Stomach (tissue), 19 donors: ENCODE data around the gene AKIRIN2. TPM values are rescaled to one million over a fixed set of nuclear protein-coding genes. Genes with fewer than 3 reads are reported as not detected.

Experiments used
- DNase-seq, 2 donors: peaks; one replicate each; pipeline versions ENCODE4 v3.0.0 to v3.0.0-alpha.2; 2013 to 2019
- H3K27ac ChIP-seq, 5 donors: fragments of 200-600 bp in 4 of 5; sonication (generic) in 4 of 5; one replicate each; pipeline ENCODE4 v1.5.1; 2013 to 2019; ENCODE audit warnings: mild to moderate bottlenecking in 1 of 5, moderate library complexity in 1 of 5
- H3K27me3 ChIP-seq, 3 donors: fragments of 200-600 bp; sonication (generic); one replicate each; pipeline ENCODE4 v1.5.1; 2017 to 2019; ENCODE audit warnings: mixed run types in 1 of 3
- H3K36me3 ChIP-seq, 4 donors: fragments of 200-600 bp; sonication (generic); 1 replicate in 3 of 4; 2 replicates in 1 of 4; pipeline ENCODE4 v1.5.1; 2016 to 2019
- H3K4me1 ChIP-seq, 4 donors: fragments of 200-600 bp; sonication (generic); one replicate each; pipeline ENCODE4 v1.5.1; 2016 to 2019
- H3K4me3 ChIP-seq, 4 donors: fragments of 200-600 bp; sonication (generic) in 3 of 4; one replicate each; pipeline ENCODE4 v1.5.1; 2016 to 2019; ENCODE audit warnings: mild to moderate bottlenecking in 1 of 4
- H3K9me3 ChIP-seq, 4 donors: fragments of 200-600 bp; sonication (generic); one replicate each; pipeline ENCODE4 v1.5.1; 2016 to 2019
- EP300 ChIP-seq: sonication (generic); formaldehyde crosslinking; IDR thresholded peaks from one replicate; pipeline ENCODE4 v1.6.1; 2017; ENCODE audit warnings: antibody characterized with exemption
- POLR2A ChIP-seq, 4 donors: fragments of 450-650 bp; IDR thresholded peaks; one replicate each; pipeline ENCODE4 v1.6.1; 2016; ENCODE audit warnings: antibody characterized with exemption in 4 of 4, control low read depth in 2 of 4, mild to moderate bottlenecking in 1 of 4, moderate library complexity in 1 of 4
- POLR2AphosphoS5 ChIP-seq, 3 donors: sonication (generic); formaldehyde crosslinking; IDR thresholded peaks; one replicate each; pipeline ENCODE4 v1.6.1; 2016; ENCODE audit warnings: antibody characterized with exemption in 3 of 3
- WGBS, 5 donors: extraction: QIAGEN DNeasy Blood & Tissue Kit in 3 of 5; methylation state at CpG; one replicate each; pipeline versions ENCODE4 v1.1.5 to v1.1.7; 2013 to 2018; 5-methylcytosine and 5-hydroxymethylcytosine counted together
- intact Hi-C: fragments of 100-400 bp; cut with DNase I; formaldehyde crosslinking; loops from one replicate; pipeline ENCODE4 v1.15.1; 2023; ENCODE audit warnings: low total_unique reads
- long read RNA-seq, 10 donors: transcript quantifications; one replicate each; lab custom pipeline, GENCODE V29; 2026
- polyA plus RNA-seq, 3 donors: library from polyadenylated mRNA; stranded (reverse); fragments of 200-250 nt; gene quantifications; one replicate each; pipeline ENCODE4 v1.2.3, GENCODE V29; 2013
- total RNA-seq, 5 donors: library from RNA; depleted of rRNA; stranded (reverse); fragments of >200 nt; gene quantifications; one replicate each; pipeline versions ENCODE4 v1.1.0 to v1.2.3, GENCODE V29; 2014 to 2016
- TF ChIP-seq, protein P1 (sequence below), 7 experiments: fragments of 450-650 bp in 4 of 7; fragments of 200-600 bp in 3 of 7; sonication (generic) in 3 of 7; IDR thresholded peaks; one replicate each; pipeline ENCODE4 v1.5.1; 2016 to 2019; ENCODE audit warnings: antibody characterized with exemption in 7 of 7, control low read depth in 2 of 7, mild to moderate bottlenecking in 1 of 7
- donor health status: healthy with polysubstance abuse.
- donor health status: Bipolar disorder and iron deficiency.
- donor health status: healthy.

Gene AKIRIN2
- total RNA-seq = 10 to 100 TPM in 2 of 5 donors, 1 to 10 TPM in 2, under 1 TPM in 1; 0.58 to 49.0 (median 5.8) TPM
- polyA plus RNA-seq = 10 to 100 TPM; 13.0 to 20.3 (median 18.0) TPM
- long read RNA-seq, donor 1, partial matches to known transcripts = 0 of 3 reads
- long read RNA-seq, donor 1, other reads (novel, unspliced or antisense) = 0 of 3 reads
- long read RNA-seq, donor 2, transcript AKIRIN2-201 (5 exons, 1,662 nt) = major isoform, 7 of 7 reads
- long read RNA-seq, donor 2, partial matches to known transcripts = 0 of 7 reads
- long read RNA-seq, donor 2, other reads (novel, unspliced or antisense) = 0 of 7 reads
- long read RNA-seq, donor 3, transcript AKIRIN2-201 (5 exons, 1,662 nt) = major isoform, 6 of 6 reads
- long read RNA-seq, donor 3, partial matches to known transcripts = 0 of 6 reads
- long read RNA-seq, donor 3, other reads (novel, unspliced or antisense) = 0 of 6 reads
- long read RNA-seq, donor 4, partial matches to known transcripts = 0 of 1 reads
- long read RNA-seq, donor 4, other reads (novel, unspliced or antisense) = 0 of 1 reads
- long read RNA-seq, donor 5, transcript AKIRIN2-201 (5 exons, 1,662 nt) = major isoform, 11 of 11 reads
- long read RNA-seq, donor 5, partial matches to known transcripts = 0 of 11 reads
- long read RNA-seq, donor 5, other reads (novel, unspliced or antisense) = 0 of 11 reads
- long read RNA-seq, donor 6, transcript AKIRIN2-201 (5 exons, 1,662 nt) = major isoform, 13 of 35 reads
- long read RNA-seq, donor 6, partial matches to known transcripts = 22 of 35 reads
- long read RNA-seq, donor 6, other reads (novel, unspliced or antisense) = 0 of 35 reads
- long read RNA-seq, donor 7, transcript AKIRIN2-201 (5 exons, 1,662 nt) = major isoform, 11 of 11 reads
- long read RNA-seq, donor 7, partial matches to known transcripts = 0 of 11 reads
- long read RNA-seq, donor 7, other reads (novel, unspliced or antisense) = 0 of 11 reads
- long read RNA-seq, donor 8, transcript AKIRIN2-201 (5 exons, 1,662 nt) = major isoform, 9 of 9 reads
- long read RNA-seq, donor 8, partial matches to known transcripts = 0 of 9 reads
- long read RNA-seq, donor 8, other reads (novel, unspliced or antisense) = 0 of 9 reads
- long read RNA-seq, donor 9, transcript AKIRIN2-201 (5 exons, 1,662 nt) = major isoform, 5 of 5 reads
- long read RNA-seq, donor 9, partial matches to known transcripts = 0 of 5 reads
- long read RNA-seq, donor 9, other reads (novel, unspliced or antisense) = 0 of 5 reads
- long read RNA-seq, donor 10, partial matches to known transcripts = 0 of 3 reads
- long read RNA-seq, donor 10, other reads (novel, unspliced or antisense) = 0 of 3 reads

DNA sequence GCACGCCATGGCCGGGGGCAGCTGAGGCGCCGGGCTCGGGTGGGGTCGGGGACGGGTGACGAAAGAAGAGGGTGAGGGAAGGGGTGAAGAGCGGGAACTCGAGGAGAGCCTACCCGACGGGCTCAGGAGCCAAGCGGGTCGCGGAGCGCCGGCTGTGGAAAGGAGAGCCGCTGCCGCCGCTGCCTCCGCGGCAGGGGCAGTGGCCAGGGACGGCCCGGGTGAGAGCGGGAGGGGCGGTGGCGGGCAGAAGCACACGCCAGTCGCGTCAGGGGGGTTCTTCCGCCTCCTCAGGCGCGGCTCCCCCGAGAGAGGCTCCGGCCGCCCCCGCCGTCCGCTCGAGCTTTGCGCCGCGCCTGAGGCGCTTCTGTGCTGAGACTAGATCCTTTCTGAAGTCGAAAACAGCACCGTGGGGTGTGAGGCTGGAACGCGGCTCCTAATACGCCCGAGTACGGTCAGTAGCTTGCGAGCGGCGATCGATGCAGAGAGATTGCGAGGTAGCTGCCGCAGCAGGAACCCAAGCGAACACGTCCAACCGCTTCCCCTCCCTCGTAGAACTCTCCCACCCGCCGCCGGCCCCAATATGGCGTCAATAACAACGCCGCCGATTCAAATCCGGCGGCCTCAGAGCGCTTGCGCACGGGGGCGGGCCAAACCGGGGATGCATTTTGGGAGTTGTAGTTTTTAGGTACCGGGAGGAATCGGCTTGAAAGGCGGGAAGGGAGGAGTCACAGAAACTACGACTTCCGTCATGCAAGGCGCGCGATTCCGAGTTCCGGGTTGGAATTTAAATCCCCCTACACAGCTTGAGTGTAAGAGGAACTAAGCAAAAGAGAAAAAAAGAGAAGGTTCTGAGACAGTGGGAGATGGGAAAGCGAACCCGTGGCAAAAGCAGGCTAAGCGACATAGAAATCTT is at the start of gene AKIRIN2:
Gene AKIRIN2 (minus strand): TSS at position 558 of the 913 bp plus-strand sequence. CDS start 549 bp downstream, at position 9.
- TF ChIP-seq POLR2A (IDR thresholded peaks at IDR 0.05) (peak in 2 of 4 donors; percentile 82 to 95), POLR2AphosphoS5 (IDR thresholded peaks at IDR 0.05) (peak; percentile 91 to 97 (median 95)), EP300 (no peak)
- TF ChIP-seq, protein P1, sequence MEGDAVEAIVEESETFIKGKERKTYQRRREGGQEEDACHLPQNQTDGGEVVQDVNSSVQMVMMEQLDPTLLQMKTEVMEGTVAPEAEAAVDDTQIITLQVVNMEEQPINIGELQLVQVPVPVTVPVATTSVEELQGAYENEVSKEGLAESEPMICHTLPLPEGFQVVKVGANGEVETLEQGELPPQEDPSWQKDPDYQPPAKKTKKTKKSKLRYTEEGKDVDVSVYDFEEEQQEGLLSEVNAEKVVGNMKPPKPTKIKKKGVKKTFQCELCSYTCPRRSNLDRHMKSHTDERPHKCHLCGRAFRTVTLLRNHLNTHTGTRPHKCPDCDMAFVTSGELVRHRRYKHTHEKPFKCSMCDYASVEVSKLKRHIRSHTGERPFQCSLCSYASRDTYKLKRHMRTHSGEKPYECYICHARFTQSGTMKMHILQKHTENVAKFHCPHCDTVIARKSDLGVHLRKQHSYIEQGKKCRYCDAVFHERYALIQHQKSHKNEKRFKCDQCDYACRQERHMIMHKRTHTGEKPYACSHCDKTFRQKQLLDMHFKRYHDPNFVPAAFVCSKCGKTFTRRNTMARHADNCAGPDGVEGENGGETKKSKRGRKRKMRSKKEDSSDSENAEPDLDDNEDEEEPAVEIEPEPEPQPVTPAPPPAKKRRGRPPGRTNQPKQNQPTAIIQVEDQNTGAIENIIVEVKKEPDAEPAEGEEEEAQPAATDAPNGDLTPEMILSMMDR (IDR thresholded peaks at IDR 0.05) = no peak
- intact Hi-C loops = no loop called here
- H3K27ac ChIP-seq = peak within 1 kb of the TSS; percentile 95 to 99 (median 97)

GRCh38 chr6:87747646-87748045 is 45.6 kb upstream of the AKIRIN2 start:
- Histone ChIP-seq H3K36me3 (no peaks in the 10 kb centered on the region), H3K4me3 (no peak overlapping the region), H3K9me3 (no peaks in the 10 kb centered on the region), H3K27me3 (no peaks in the 10 kb centered on the region), H3K4me1 (no peaks in the 10 kb centered on the region), H3K27ac (no peak overlapping the region)
- intact Hi-C loops = no loop called here
- no peak for DNase-seq
- 45 to 72% (median 58%) methylated on average over 1 of the region's 1 CpG for WGBS, 5 donors
- TF ChIP-seq EP300 (no peak), POLR2A (IDR thresholded peaks at IDR 0.05) (no peak), POLR2AphosphoS5 (IDR thresholded peaks at IDR 0.05) (no peak)
- TF ChIP-seq, protein P1 (IDR thresholded peaks at IDR 0.05) = no peak

More for the DNA sequence above, at the start of gene AKIRIN2:
- H3K4me3 ChIP-seq = peak within 1 kb of the TSS; percentile 81 to 92 (median 87)
- no peaks in the 10 kb centered on the region for H3K9me3 ChIP-seq
- no peaks in the 10 kb centered on the region for H3K27me3 ChIP-seq
- peaks cover 15 to 43% (median 27%) of the 10 kb centered on the region in 4 donors for H3K4me1 ChIP-seq
- no peaks in the 10 kb centered on the region for H3K36me3 ChIP-seq
- peak; percentile 97 to 99 for DNase-seq
- 0 to 1% (median 0%) methylated on average over 62 to 88 of the region's 88 CpGs for WGBS, 5 donors

GRCh38 chr6:87745966-87746721 is 44.1 kb upstream of the AKIRIN2 start:
- no peak overlapping the region for H3K4me3 ChIP-seq
- H3K9me3 ChIP-seq = no peaks in the 10 kb centered on the region
- no peaks in the 10 kb centered on the region for H3K36me3 ChIP-seq
- 49 to 57% (median 56%) methylated on average over 2 of the region's 2 CpGs for WGBS, 5 donors
- intact Hi-C loops = no loop called here
- H3K27ac ChIP-seq = no peak overlapping the region
- DNase-seq = no peak
- no peaks in the 10 kb centered on the region for H3K27me3 ChIP-seq
- TF ChIP-seq POLR2A (IDR thresholded peaks at IDR 0.05) (no peak), POLR2AphosphoS5 (IDR thresholded peaks at IDR 0.05) (no peak), EP300 (no peak)
- TF ChIP-seq, protein P1 (IDR thresholded peaks at IDR 0.05) = no peak
- no peaks in the 10 kb centered on the region for H3K4me1 ChIP-seq
